ENCODE data around the gene PEX5.
A peak's percentile ranks its signal among the peaks of the same experiment; 100 is the strongest.

The PEX5 gene

DNA sequence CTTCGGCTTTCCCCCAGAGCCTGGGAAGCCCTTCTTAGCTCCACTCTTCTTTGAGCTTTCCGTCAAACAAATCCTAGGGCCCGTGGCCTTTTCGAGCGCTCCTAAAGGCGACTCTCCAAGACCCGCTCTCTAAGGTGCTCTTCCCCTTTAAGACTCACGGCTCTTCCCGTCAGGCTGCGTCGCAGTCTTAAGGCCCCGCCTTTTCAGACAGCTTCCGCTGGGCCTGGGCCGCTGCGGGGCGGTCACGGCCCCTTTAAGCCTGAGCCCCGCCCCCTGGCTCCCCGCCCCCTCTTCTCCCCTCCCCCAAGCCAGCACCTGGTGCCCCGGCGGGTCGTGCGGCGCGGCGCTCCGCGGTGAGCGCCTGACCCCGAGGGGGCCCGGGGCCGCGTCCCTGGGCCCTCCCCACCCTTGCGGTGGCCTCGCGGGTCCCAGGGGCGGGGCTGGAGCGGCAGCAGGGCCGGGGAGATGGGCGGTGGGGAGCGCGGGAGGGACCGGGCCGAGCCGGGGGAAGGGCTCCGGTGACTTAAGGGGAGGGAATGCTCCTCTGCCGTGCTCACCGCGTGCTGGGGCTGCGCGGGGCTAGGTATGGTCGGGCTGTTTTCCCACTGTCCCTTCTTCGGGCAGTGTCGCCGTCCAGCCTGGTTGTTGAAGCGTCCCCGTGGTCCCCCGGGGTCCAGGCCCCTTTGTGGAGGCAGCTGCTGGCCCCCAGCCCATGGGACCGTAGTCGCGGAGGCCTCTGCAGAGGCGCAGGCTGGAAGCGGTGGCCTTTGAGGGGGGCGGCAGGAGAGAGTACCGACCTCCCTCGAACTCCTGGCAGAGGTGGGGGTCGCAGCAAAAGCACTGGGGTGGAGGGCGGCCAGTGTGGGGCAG lies at the start of gene PEX5:
Gene PEX5 (plus strand): TSS at position 289 of the 870 bp plus-strand sequence. CDS start 692 bp downstream, outside the sequence.
- DNase-seq (ENCODE audit: low read depth, low spot score), result peak; percentile 96

DNA sequence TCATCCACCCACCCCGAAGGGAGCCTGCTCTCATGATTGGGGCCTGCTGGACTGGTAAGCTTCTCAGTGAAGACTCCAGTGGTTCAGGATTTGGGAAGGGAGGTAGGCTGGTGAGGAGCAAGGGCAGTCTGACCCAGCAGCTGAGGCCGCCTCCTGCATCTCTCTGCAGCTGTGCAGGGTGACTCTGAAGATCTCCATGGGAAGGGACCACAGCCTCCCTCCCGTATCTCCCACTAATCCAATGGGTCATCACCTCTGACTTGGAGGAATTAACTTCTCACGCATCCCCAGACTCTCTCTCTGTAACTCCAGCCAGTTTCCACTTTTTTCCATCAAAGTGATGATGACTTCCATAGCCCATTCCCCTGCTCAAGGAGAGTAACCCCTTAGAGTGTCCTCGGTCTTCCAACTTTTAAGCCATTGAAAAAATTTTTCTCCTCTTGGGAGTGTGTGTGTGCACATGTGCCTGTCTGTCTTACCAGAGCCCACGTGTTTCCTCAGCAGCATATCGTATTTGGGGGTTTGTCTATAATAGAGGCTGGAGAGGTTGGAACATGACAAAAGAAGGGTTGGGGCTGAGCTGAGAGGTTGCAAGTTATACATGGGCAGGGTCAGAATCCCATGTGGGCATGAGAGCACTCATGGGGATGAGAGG lies 48.0 kb upstream of the PEX5 start:
- no peak for DNase-seq (ENCODE audit: low read depth, low spot score)

DNA sequence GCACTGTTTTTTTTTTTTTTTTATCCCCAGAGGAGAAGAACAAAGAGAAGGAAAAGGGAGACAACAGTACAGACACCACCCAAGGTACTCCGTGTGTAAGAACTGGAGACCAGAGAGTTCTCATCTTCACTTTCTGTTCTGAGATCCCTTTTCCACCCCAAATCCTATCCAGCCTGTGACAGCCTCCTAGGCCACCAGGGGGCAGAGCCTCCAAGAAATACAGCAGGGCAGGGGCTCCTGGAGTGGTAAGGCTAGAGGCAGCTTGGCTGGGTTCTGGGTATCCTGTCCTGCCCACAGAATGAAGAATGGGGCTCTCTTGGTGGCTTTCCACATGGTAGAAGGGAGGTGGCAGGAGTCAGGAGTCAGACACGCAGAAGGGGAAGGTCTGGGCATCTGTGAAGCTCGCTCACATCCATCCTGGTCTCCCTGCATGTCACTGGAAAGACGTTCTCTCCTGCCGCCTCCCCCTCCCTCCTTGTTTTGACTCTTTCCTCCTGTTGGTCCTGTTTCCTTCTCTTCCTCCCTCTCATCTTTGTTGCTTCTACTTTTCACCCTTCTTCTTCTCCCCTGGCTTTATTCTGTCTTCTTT lies 47.3 kb upstream of the PEX5 start:
- peak; percentile 44 for DNase-seq (ENCODE audit: low read depth, low spot score)

DNA sequence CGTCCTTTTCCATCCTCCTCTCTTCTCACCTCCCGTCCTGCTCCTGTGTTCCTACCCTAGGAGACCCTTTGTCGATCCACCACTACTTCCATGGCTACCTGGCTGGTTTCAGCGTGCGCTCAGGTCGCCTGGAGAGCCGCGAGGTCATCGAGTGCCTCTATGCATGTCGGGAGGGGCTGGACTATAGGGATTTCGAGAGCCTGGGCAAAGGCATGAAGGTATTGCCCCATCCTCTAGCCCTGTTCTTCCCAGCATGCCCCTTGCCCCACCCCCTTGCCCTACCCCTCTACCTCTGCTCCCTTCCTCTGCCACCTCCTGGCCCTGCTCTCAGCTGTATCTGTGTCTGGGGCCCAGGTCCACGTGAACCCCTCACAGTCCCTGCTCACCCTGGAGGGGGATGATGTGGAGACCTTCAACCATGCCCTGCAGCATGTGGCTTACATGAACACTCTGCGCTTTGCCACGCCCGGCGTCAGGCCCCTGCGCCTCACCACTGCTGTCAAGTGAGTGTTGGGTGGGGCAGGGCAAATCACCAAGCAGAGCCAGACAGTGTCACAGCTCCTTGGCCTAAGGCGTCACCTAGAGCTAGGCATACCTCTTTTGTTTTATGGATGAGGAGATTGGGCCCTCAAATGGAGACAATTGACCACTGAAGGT lies 46.5 kb upstream of the PEX5 start:
- DNase-seq (ENCODE audit: low read depth, low spot score), result no peak

DNA sequence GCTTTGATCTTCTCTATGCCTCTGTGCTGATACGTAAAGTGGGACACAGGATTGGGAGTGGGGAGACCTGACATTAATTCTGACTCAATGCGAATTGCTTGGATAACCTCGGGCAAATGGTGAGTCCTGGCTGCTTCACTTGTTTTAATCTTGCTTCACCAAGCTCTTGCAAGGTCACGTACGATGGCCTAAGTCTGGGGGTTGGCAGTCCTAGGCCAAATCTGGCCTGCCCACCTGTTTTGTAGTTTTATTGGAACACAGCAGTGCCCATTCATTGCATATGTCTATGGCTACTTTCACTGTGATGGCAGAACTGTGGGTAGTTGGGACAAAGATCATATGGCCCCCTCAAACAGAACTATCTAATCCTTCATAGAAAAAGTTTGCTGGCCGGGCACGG lies 45.9 kb upstream of the PEX5 start:
- no peak for DNase-seq (ENCODE audit: low read depth, low spot score)

DNA sequence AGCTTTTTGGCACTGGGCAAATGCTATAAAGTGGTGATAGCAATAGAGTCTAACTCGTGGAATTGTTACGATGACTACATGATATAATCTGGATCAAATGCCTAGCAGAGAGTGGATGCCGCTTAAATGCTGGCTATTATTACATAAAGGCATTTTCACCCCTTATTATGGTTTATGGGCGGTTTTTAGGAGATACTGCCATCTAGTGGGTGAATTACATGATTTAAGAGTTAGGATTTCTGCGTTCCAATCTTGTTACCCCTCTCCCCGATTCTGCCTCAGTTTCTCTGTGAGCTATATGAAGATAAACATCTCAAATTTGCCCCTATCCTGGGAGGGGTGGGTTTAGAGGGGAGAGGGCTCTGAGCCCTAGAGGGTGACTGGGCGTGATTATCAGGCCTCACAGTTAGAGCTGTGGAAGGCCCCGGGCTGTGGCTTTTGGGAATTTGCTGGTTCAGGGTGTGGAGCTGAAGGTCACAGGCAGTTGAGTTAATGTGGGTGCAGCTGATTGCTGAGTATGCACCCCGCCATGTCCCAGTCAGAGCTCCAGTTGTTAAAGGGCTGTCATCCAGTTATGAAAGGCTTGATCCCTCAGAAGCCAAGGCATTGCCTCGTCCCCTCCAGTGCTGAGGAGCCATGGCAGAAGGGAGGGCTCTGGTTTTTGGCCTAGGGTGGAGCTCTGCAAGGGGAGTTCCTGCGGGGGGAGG lies 44.9 kb upstream of the PEX5 start:
- DNase-seq (ENCODE audit: low read depth, low spot score), result peak; percentile 35

DNA sequence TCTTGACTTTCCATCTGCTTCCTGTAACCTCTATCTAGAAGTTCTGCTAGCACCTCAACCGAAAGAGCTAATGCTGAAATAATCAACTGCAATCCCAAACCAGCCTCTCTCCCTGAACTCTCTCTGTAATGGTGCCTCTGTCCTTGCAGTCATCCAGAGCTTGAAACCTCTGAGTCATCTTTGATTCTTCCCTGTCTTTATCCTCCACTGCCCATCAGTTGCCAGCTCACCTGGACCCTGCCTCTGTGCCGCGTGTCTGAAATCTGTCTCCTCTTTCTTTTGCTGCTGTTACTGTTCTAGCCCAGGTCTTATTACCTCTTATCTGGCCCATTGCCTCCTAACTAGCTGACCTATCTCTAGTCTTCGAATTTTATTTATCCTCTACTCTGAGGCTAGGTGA lies 43.8 kb upstream of the PEX5 start:
- no peak for DNase-seq (ENCODE audit: low read depth, low spot score)

DNA sequence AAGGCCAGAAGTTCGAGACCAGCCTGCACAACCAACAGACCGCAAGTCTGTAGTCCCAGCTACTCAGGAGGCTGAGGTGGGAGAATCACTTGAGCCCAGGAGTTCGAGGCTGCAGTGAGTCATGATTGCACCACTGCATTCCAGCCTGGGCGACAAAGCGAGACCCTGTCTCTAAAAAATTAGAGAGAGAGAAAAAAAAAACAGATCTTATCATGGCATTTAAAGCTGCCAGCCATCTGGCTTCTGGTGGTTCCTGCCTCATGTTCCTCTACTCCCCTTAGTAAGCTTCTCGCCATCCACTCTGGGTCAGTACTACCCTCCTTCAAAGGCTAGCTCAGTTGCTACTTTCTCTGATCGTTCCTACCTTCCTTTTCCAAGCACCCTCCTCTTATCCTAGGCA lies 43.3 kb upstream of the PEX5 start:
- DNase-seq (ENCODE audit: low read depth, low spot score), result no peak

DNA sequence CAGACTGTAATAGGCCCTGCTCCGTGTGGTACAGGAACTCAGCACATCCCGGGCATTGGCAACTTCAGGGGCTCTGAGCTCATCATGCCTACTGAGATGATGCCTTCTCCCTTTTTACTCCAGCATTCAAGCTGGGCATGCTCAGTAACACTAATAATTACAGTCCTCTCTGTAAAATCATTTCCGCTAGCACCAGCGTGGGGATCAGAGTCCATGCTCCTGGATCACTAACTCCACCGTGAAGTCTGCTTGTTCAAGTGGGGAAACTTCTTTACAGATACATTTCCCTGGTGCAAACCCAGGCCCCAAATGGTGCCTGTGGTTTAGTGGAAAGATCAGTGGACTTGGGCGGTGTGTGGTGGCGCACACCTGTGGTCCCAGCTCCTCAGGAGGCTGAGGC lies 42.6 kb upstream of the PEX5 start:
- no peak for DNase-seq (ENCODE audit: low read depth, low spot score)

DNA sequence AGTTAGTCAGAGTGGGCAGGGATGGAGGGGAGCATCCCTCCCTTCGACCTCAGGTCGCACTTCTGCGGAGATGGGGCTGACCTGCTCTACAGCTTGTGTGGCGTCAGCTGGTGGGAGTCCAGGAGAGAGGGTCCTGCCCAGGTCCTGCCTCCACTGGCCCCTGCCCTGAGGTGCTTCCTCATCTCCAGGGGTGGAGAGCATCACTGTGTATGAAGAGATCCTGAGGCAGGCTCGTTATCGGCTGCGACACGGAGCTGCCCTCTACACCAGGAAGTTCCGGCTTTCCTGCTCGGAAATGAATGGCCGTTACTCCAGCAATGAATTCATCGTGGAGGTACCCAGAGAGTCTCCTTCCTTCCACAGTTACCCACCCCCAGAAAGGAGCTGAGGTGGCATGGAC lies 39.1 kb upstream of the PEX5 start:
- no peak for DNase-seq (ENCODE audit: low read depth, low spot score)

DNA sequence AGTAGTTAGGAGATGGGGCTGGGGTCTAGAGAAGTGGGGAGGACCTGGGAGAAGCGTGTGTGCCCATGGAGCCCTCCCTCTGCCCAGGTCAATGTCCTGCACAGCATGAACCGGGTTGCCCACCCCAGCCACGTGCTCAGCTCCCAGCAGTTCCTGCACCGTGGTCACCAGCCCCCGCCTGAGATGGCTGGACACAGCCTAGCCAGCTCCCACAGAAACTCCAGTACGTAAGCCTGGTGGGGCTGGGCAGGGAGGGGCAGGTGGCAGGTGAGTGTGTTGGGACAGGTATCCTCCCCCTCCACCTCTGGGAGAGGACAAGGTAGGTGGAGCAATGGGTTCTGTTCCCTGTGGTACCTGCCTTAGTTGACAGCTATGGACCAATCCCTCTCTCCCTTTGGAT lies 38.6 kb upstream of the PEX5 start:
- no peak for DNase-seq (ENCODE audit: low read depth, low spot score)

DNA sequence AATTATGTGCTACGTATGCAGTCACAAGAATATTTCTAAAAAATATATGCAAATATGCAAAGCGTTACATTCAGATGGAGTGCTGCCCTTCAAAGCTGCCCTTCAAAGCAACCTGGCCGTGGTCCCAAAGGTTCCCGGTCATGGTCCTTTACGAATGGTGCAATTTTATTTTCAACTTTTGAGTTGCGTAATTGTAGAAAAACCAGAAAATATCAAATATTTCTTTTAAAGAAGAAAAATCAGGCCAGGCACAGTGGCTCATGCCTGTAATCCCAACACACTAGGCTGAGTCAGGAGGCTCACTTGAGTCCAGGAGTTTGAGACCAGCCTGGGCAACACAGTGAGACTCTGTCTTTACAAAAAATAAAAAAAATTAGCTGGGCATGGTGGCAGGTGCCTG lies 38.0 kb upstream of the PEX5 start:
- DNase-seq (ENCODE audit: low read depth, low spot score), result no peak

DNA sequence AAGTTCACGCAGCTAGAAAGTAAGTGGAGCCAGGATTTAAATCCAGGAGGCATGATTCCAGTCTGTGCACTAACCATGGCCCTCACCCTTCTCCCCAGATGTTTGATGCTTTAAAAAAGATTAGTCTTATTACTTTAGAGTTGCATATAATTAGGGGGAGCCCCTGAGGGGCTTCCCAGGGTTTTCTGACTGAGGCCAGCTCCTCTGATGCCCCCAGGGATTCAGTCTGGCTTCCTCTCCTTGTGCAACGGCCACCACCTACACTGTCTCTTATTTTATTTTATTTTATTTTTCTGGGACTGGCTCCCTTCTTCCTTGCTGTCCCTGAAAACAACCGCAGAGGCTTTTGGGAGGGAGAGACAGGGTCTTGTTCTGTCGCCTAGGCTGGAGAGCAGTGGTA lies 36.7 kb upstream of the PEX5 start:
- DNase-seq (ENCODE audit: low read depth, low spot score), result no peak

DNA sequence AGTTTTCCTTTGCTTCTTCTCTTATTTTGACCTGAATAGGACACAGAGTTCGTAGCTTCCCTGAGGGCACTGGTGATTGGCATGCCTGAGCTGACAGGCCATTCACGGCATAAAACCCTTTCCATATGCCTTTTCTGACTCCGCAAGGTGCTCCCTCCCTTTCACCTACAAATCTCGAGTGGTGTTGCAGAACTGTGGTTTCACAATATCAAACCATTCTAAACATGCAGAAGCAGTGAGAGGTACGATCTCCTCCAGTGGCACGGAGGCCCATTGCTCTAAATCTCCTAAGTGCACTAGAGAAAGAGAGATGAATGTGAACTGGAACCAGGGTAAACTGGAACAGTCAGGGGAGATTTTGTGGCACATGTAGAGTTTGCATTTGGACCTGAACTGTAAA lies 35.4 kb upstream of the PEX5 start:
- no peak for DNase-seq (ENCODE audit: low read depth, low spot score)

DNA sequence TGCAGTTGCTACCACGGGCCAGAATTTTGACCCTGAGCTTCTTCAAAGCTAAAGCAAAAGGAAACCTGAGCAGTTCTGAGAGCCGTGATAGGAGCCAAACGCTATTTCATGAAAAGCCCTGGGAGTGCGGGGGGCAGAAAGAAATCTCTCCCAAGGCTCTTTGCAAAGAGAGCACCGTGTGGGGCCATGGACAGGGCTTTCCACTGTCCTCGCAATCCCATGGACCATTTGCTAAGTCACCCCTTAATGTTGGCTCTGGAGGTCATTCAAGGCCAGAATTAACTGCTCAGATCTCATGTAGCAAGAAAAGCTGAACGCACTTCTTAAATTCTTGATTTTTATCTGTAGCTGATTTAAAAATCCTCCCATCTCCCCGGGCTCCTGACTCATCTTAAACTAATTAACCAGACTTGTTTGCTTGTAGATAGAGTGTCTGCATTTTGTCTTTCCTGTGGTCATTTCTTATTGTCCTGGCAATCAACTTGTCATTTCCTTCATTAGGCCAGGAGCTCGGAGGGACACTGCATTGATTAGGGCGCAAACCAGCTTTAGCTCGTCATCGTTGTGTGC lies 34.5 kb upstream of the PEX5 start:
- DNase-seq (ENCODE audit: low read depth, low spot score), result no peak

DNA sequence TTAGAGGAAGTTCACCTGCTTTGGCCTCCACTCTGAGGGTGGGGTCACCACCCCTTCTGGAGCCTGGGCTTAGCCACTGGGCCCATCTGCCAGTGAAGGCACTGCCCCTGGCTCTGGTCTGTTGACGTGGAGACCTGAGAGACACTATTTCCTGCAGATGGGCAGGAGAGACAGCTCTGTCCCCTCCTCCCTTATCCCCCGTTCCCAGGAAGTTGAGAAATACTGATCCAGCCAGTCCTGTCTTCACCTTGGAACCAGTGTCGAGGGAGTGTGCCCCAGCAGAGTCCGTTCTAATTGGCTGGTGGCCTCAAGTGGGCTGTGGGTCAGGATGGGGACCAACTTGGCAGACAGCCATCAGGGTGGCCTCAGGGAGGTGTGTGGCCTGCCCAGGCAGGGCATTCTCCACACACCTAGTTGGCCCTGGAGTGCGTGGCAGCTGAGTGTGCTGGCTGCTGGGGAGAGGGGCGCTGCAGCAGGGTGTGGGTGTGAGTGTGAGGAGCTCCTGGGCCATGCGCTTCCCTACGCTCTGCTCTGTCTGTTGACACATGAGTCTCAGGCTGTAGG lies 33.9 kb upstream of the PEX5 start:
- DNase-seq (ENCODE audit: low read depth, low spot score), result no peak

DNA sequence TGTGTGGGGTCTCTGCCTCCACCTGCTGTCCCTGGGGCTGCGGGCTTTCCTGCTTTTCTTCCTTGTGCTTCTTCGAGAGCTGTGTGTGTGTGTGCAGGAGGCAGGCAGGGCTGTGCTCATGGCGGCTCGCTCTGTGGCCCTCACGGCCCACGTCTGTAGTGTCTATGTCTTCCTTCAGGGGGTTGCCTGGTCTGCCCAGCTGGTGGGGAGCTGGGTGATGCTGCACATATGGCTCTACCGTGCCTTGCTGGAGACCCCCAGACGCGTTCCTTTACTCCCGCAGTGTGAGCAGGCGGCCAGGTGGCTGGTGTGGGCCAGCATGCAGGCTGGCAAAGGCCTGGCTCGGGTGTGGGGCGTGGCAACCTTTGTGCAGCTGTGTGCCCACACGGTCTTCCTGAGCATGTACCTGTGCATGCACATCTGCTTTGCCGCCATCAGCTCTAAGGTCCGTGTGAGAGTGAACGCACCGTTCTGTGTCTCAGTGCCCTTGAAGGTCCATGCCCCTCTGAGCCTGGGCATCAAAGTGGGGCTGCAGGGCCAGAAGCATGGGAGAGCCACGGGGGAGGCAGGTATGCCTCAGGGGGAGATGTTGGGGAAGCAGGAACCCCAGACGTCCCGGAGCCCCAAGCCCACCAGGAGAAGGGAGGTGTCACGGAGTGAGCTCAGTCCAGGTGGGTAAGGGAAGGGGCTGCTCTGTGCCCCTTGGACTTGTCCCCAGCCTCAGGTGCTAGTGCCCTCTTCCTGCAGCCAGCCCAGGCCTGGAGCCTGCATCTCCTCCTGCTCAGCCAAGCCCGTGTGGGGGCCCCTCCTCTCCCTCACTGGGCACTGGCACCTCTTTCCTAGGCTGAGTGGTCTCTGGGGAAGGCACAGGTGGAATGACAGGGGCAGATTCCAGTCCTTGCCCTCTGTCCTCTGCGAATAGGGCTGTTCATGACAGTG lies 33.0 kb upstream of the PEX5 start:
- DNase-seq (ENCODE audit: low read depth, low spot score), result no peak

DNA sequence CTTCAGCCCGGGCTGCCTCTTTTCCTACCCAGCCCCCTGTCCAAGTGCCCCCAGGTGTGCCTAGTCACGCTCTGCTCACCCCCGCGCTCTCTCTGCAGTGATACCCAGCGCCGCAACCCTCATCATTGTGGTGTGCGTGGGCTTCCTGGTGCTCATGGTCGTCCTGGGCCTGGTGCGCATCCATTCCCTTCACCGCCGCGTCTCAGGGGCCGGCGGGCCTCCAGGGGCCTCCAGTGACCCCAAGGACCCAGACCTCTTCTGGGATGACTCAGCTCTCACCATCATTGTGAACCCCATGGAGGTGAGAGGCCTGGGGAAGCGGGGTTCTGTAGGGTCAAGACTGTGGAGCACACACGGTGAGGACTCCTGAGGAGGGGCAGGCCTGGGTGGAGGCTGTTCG lies 32.1 kb upstream of the PEX5 start:
- DNase-seq (ENCODE audit: low read depth, low spot score), result no peak

DNA sequence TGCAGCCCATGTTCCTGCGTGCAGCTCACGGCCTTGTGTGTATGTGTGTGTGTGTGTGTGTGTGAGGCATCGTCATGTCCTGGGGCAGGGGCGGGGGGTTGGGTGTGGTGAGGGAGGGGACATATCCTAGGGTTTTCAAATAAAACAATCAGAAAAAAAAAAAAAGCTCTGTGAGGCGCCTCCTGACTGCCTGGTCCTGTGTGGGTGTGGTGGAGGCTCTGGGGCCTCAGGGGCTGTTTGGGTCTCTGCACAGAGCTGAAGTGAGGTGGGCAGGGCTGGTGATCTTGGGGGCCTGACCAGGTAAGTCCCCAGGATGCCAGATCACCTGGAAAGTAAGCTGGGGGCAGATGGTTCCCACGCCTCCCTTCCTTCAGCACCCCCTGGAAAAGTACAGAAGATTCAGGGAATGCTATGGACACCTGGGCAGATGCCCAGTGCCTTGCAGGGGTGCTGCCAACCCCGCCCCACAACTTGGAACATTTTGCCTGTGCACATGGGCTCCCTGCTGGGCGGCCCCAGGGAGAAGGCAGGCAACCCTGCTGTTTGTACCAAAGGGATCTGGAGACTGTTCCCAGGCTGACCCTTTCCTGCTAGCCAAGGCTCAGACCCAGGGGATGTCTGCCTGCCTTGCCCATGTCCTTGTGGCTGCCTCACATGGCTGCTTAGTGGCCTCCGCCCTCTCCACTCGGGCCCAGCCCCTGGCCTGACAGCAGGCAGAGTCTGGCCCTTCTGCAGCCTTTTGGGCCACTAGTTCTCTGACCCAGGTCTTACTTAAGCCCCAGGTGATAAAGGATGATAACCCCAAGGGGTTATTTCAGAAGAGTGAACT lies 30.5 kb upstream of the PEX5 start:
- DNase-seq (ENCODE audit: low read depth, low spot score), result no peak

All from astrocyte of the hippocampus (primary cell).